ENCODE results near the gene PRSS50.

- TF ChIP-seq CTCF (IDR thresholded peaks at IDR 0.05) (no peak; the same call in 1 of the 2 replicates), TAF1 (IDR thresholded peaks at IDR 0.05; ENCODE audit: borderline replicate concordance, low read depth, low read length) (no peak), YY1 (IDR thresholded peaks at IDR 0.05; ENCODE audit: low read depth) (no peak), EP300 (IDR thresholded peaks at IDR 0.05; ENCODE audit: borderline replicate concordance in 1 of 2, low read depth in 1 of 2, low read length in 1 of 2) (no peak)
These were observed 43.4 kb downstream of the PRSS50 start for GRCh38 chr3:46674031-46674845.
